Measurements from ENCODE around the gene HDAC9.

HDAC9 gene

GRCh38 chr7:18834577-18834976, 339.0 kb downstream of the HDAC9 start:
- ATAC-seq, result no peak
- no peak for TF ChIP-seq CSDC2 (CRISPR knock-in tag; IDR thresholded peaks at IDR 0.05)
- no peak for TF ChIP-seq POU6F1 (CRISPR knock-in tag; IDR thresholded peaks at IDR 0.05; ENCODE audit: borderline replicate concordance, low read depth)
- no peak for TF ChIP-seq ISL1 (CRISPR knock-in tag; IDR thresholded peaks at IDR 0.05)
- no peak for TF ChIP-seq ESRRG (CRISPR knock-in tag; IDR thresholded peaks at IDR 0.05)
- no peak for TF ChIP-seq ZFP30 (CRISPR knock-in tag; IDR thresholded peaks at IDR 0.05)
- TF ChIP-seq ZNF8 (CRISPR knock-in tag; IDR thresholded peaks at IDR 0.05), result no peak
- TF ChIP-seq TSHZ2 (CRISPR knock-in tag; IDR thresholded peaks at IDR 0.05), result no peak
- no peak for TF ChIP-seq BACH2 (CRISPR knock-in tag; IDR thresholded peaks at IDR 0.05; ENCODE audit: borderline replicate concordance)
- no peak for TF ChIP-seq ZFP3 (CRISPR knock-in tag; IDR thresholded peaks at IDR 0.05)
- no peak for TF ChIP-seq TCF4 (CRISPR knock-in tag; IDR thresholded peaks at IDR 0.05; ENCODE audit: borderline replicate concordance)
- no peak for TF ChIP-seq ZNF70 (CRISPR knock-in tag; IDR thresholded peaks at IDR 0.05)

GRCh38 chr7:18835001-18835690, 339.6 kb downstream of the HDAC9 start:
- no peak for ATAC-seq
- TF ChIP-seq ZFP30 (CRISPR knock-in tag; IDR thresholded peaks at IDR 0.05) (no peak), POU6F1 (CRISPR knock-in tag; IDR thresholded peaks at IDR 0.05; ENCODE audit: borderline replicate concordance, low read depth) (no peak), ZNF70 (CRISPR knock-in tag; IDR thresholded peaks at IDR 0.05) (0 out of 2 replicates have a peak, but pooled peaks have one; percentile 33)

GRCh38 chr7:18843979-18844378, 348.4 kb downstream of the HDAC9 start:
- no peak for ATAC-seq
- TF ChIP-seq TCF4 (CRISPR knock-in tag; IDR thresholded peaks at IDR 0.05; ENCODE audit: borderline replicate concordance) (peak; percentile 48; the same call in 1 of the 2 replicates), TSHZ2 (CRISPR knock-in tag; IDR thresholded peaks at IDR 0.05) (peak; percentile 82; the same call in 1 of the 2 replicates), CSRNP3 (CRISPR knock-in tag; IDR thresholded peaks at IDR 0.05) (no peak)

- no peak for ATAC-seq
- TF ChIP-seq CREB5 (CRISPR knock-in tag; IDR thresholded peaks at IDR 0.05; ENCODE audit: low read depth) (no peak), TSHZ2 (CRISPR knock-in tag; IDR thresholded peaks at IDR 0.05) (no peak), CSDC2 (CRISPR knock-in tag; IDR thresholded peaks at IDR 0.05) (no peak), SNAI2 (CRISPR knock-in tag; IDR thresholded peaks at IDR 0.05) (no peak), TCF4 (CRISPR knock-in tag; IDR thresholded peaks at IDR 0.05; ENCODE audit: borderline replicate concordance) (no peak), TOX (CRISPR knock-in tag; IDR thresholded peaks at IDR 0.05; ENCODE audit: borderline replicate concordance) (no peak), OSR1 (CRISPR knock-in tag; IDR thresholded peaks at IDR 0.05) (no peak), PATZ1 (CRISPR knock-in tag; IDR thresholded peaks at IDR 0.05; ENCODE audit: borderline replicate concordance) (no peak)
Observed at GRCh38 chr7:18844735-18845134, 349.2 kb downstream of the HDAC9 start.

Data from SK-N-SH treated with all-trans-retinoic acid at 6 μM for 48 hours (cell line).